CD1c-positive myeloid dendritic cell (primary cell): Measurements from ENCODE around the gene NCS1.
A peak's percentile ranks its signal among the peaks of the same experiment; 100 is the strongest.

Source experiments
- DNase-seq: peaks from one replicate; pipeline ENCODE4 v3.0.0-alpha.2; 2016; ENCODE audit errors: extremely low spot score

The NCS1 gene

GRCh38 chr9:130172161-130172857, at the start of gene NCS1:
Gene NCS1 (plus strand): TSS chr9:130172404. CDS start chr9:130172664, 260 bp downstream.
- DNase-seq: peak; percentile 44

DNA sequence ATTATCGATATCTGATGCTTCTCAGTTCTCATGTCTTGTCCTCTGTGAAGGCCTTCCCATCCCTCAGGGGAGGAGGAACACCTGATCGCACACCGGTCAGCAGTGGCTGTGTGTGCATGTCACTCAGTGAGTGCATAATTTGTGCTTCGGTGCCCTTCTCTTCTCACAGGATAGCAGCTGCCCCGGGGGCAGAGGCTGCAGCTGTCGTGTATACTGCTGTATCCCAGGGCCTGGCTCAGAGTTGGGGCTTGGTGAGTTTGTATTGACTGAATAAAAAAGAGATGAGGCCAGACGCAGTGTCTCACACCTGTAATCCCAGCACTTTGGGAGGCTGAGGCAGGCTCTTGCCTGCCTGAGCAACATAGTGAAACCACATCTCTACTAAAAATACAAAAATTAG, 49.7 kb upstream of the NCS1 start:
- DNase-seq: no peak

DNA sequence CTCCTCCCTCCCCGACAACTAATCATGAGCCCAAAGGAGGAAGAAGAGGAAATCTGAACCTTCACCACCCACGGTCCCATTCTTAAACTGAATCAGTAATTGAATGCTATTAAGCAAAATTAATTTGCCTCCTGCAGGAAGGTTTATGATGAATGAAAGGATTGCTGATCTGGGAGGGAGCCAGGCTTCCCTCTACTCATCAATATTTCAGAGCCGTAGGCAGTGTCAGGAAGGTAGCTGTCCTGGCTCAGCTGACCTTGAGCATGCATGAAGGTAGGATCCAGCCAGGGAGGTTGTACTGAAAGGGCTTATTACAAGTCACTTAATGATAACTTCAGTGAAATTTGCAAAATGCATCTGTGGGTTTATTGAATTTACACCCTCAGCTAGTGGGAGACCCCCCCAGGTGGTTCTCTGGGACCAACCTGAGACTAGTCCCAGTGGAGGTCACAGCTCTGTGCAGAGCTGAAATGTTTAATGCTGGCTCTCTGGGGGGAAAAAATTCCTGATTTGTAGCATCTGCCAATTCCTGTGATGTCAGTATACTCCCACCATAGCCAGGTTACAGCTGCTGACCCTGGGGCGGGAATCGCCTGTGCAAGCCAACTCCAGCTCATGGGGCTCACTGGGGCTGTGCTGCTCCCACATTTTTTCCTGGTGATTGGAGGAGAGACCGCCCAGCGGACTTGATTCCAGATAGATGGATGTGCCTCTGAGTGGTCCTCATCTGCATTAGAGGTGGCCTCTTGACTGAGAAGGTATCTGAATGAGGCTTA, 47.9 kb upstream of the NCS1 start:
- DNase-seq: no peak

- no peak for DNase-seq
Measured at GRCh38 chr9:130126721-130127433, 45.3 kb upstream of the NCS1 start.

DNA sequence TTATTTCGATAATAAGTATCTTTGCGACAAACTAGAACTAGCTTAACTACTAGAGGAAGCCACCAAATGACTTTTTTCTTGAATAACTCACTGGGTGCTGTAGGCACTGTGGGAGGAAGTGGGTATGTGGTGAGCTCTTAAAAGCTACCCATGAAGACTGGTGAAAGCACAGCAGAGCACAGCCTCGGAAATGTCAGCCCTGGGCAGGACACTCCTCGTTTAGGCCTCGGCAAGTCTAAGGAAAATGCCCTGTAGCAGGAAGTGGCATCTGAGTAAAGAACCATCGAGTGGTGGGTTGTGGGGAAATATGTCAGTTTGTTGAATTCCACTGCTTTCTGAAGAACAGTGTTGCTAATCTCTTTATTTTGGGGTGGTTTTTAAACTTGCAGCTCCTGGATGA, 44.0 kb upstream of the NCS1 start:
- peak; percentile 72 for DNase-seq

DNA sequence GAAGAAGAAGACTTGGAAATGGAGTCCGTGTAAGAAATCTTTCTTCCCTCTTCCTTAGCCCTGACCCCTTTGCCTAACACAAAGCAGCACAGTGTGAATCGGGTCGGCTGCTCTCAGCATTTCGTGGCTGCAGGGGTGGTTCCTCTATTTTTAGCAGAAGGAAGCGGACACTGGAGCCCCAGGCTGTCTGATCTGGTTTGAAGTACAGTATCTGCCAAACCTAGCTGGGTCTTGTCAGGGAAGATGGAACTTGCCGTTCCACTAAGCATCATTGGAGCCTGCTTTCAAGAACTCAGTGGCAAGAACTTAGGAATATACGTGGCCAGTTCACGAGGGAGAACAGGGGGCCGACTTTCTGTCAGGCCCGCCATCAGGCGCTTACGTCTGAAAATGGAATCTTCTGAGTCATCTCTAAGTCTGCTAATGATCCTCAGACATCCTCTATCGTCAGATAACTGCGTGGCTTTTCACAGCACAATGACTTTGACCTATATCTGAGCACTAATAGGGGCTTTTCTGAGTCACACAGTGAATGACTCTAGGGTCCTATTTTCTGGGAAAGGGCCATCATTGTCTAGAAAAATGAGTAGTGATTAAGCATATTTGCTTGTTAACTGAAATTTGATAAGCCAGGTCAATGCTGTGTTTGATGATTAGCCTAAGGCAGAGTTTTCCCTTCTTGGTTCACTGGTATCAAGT, 43.3 kb upstream of the NCS1 start:
- peak; percentile 88 for DNase-seq

GRCh38 chr9:130129432-130130061, 42.7 kb upstream of the NCS1 start:
- no peak for DNase-seq

DNA sequence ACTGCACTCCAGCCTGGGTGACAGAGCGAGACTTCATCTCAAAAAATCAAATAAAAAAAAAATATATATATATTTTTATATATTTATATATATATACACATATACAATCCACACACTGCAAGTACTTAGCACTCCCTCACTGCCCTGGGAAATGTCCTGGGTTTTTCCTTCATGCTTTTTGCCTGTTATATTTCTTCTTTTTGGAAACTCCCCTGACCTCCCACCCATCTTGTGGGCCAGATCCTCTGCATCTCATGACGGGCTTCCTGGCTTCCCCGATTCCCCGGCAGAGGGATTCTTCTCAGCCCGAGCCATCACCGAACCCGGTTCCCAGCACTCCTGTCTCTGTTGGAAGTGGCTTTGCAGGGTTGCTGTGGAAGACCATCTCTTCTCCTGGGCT, 39.5 kb upstream of the NCS1 start:
- no peak for DNase-seq

GRCh38 chr9:130137081-130137640, 35.0 kb upstream of the NCS1 start:
- no peak for DNase-seq

DNA sequence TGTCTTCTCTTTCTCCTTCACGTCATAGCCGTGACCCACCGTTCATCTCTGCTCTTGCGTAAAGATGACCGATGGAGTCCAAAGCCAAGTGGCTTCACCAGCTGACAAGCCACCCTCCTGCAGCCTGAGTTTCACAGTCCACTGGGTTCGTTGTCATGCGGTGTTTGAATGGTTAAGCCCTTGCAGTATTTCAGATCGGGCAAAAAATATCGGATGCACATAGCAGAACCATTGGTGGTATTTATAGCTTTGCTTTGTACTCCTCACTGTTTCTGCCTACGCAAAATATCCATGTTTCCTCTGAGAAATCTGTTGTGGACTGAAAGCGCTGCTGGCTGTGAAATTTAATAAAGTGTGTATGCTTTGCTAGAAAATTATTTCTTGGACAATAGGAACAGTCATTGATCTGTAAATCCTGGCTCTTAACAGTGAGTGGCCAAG, 34.5 kb upstream of the NCS1 start:
- DNase-seq: no peak

DNA sequence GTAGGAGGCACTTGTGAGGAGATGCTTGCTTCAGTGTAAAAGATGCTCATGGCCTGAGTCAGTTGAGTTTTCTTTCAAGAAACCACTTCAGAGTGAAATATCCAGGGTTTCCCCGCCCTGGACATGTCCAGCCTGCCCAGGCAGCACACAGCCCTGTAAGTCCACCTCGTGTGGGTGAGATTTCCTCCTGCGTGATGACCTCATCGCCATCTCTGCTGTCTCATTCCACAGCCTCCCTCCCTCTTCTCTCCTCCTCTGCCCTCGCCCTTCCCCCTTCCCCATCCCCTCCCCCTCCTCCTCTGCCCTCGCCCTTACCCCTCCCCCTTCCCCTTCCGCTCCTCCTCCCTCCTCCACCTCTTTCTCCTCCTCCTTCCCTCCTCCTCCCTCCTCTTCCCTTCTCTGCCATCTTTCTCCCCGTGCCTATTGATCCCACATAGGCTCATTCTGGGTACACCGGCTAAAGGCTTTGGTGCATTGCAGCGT, 34.0 kb upstream of the NCS1 start:
- DNase-seq: peak; percentile 72

- no peak for DNase-seq
Measured at GRCh38 chr9:130138791-130139190, 33.4 kb upstream of the NCS1 start.

GRCh38 chr9:130139251-130139650, 33.0 kb upstream of the NCS1 start:
- DNase-seq: no peak

DNA sequence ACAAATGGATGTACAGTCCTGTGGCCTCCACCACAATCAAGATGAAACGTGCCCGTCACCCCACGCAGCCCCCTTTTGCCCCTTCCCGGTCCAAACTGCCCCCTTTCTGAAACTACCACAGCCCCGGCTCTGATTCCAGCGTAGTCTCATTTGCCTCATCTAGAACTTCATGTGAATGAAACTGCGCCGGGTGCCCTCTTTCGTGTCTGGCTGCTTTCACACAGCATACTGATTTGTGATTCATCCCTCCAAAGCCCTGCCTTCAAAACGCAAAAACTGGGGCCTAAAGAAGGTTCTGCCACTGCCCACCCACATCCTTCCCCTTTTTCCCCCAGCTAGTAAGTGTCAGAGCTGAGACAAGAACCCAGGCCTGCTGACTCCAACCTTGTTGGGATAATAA, 31.5 kb upstream of the NCS1 start:
- DNase-seq: peak; percentile 62

DNA sequence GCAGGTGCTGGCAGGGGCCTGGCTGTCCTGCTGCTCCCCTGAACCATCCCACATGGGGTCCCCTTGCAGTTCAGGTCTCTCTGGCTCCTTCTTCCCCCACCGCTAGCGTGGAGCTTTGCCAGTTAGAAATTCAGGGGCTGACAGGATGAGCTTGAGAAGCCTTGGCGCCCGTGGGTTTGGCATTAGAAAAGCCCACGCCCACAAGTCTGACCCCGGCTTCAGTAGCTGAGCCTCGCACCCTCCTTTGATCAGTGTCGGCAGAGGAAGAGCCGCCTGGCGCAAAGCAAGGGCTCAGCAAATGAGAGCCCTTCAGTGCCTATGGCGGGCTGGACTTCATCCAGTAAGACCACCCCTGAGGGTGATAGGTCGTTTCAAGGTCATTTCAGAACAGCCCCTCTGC, 30.1 kb upstream of the NCS1 start:
- no peak for DNase-seq

- DNase-seq: no peak
Measured at GRCh38 chr9:130142641-130143040, 29.6 kb upstream of the NCS1 start.

DNA sequence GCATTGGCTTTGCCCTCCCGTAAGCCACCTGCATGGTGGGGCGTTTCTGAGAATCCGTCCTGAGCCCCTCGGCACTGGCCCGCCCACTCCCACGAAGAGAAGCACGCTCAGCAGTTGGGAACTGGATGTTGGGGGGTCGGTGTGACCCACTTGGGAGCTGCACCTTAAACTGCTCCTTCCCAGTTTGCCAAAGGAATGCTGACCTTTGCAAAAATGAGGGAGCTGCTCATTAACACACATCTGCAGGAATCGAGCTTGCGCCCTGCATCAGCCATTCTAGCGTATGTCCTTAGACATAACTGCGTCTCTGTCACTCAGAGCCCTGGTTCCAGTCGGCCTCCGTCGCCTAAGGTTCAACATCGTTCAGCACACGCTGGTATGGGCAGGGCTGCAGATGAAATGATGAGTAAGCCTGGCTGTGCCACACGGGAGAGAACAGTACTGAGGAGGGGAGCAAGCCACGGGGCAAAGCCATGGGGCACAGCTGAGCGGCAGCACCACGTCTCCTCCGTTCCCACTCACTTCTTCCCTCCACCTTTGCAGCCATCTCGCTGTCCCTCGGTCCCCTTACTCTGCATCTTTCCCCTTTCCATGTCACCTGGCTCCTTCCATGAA, 28.8 kb upstream of the NCS1 start:
- DNase-seq: no peak

- peak; percentile 26 for DNase-seq
Measured at GRCh38 chr9:130143958-130144366, 28.2 kb upstream of the NCS1 start.

DNA sequence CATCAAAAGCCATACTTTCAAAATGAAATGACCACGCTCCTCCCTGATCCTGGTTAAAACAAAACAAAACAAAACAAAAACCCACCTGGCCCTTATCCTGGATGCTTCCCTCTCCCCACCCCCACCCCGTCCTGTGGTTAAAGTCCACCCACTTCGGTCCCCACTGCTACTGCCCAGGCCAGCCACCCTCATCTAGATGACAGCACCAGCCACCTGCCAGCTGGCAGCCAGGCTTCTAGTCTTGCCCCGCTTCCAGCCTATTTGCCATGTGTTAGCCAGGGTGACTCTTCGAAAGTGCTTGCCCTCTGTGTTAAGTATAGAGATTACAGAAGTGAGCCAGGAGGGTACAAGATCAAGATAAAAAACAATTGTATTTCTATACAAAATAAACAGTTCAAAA, 27.5 kb upstream of the NCS1 start:
- DNase-seq: no peak

GRCh38 chr9:130145658-130146057, 26.5 kb upstream of the NCS1 start:
- DNase-seq: no peak

DNA sequence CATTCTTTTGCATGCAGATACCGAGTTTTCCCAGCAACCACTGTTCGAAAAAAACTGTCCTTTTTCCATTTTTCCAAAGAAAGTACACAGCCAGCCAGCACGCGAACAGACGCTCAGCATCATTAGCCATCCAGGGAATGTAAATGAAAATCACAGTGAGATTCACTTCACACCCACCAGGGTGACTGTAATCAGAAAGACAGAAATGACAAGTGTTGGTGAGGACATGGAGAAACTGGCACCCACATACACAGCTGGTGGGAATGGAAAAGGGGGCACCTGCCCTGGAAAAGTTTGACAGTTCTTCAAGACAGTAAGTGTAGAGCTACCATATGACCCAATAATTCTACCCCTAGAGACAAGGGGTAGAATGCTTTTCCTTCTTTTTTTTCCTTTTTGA, 25.0 kb upstream of the NCS1 start:
- no peak for DNase-seq
